ENCODE measurements around the gene LRRC53. TPM values are rescaled to one million over a fixed set of nuclear protein-coding genes. Genes with fewer than 3 reads are reported as not detected.

The LRRC53 gene
- total RNA-seq, 2 experiments from 2014 or later = not detected

- Mint-ChIP-seq H3K4me1 (no peaks in the 10 kb centered on the region), H3K4me3 (no peak overlapping the region), H3K27ac (no peak overlapping the region), H3K9me3 (no peaks in the 10 kb centered on the region), H3K27me3 (no peaks in the 10 kb centered on the region), H3K36me3 (ENCODE audit: low read depth) (no peaks in the 10 kb centered on the region)
- ChIA-PET POLR2A (no interaction called here), CTCF (no interaction called here)
- no peak for DNase-seq
Measured at GRCh38 chr1:74508449-74508848, 4.0 kb downstream of the LRRC53 start.

GRCh38 chr1:74505928-74506710 is 6.3 kb downstream of the LRRC53 start:
- H3K4me3 Mint-ChIP-seq = no peak overlapping the region
- ChIA-PET POLR2A (no interaction called here), CTCF (no interaction called here)
- H3K36me3 Mint-ChIP-seq (ENCODE audit: low read depth) = no peaks in the 10 kb centered on the region
- no peak overlapping the region for H3K27ac Mint-ChIP-seq
- no peak for DNase-seq
- H3K27me3 Mint-ChIP-seq = no peaks in the 10 kb centered on the region
- H3K9me3 Mint-ChIP-seq = no peaks in the 10 kb centered on the region
- no peaks in the 10 kb centered on the region for H3K4me1 Mint-ChIP-seq

DNA sequence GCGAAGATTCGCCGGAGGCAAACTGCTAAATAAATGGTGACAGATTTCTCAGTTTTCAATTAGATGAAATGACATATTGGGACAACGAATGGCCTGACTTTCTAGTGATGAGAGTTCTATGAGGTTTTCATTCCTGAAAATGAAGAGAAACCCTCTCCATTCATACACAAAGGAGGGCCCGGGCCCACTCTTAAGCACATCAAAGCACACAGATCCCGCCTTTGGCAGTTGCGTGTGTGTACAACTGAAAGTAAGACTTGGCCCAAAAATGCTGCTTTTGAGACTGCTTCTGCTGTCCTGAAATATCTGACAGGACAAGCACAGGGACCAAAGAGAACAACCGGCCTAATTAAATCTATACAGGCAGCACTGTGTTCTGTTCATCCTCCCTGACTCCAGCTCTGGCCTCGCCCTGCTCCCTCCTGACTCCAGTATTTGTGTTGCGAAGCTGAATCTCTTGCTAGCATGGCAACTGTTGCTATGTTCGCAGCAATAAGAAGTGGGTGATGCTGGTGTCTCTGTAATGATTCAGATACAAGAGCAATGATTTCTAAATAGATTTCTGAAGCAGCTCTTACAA is 7.4 kb downstream of the LRRC53 start:
- Mint-ChIP-seq H3K27ac (no peak overlapping the region), H3K36me3 (ENCODE audit: low read depth) (no peaks in the 10 kb centered on the region), H3K4me3 (no peak overlapping the region), H3K4me1 (no peaks in the 10 kb centered on the region), H3K9me3 (no peaks in the 10 kb centered on the region), H3K27me3 (no peaks in the 10 kb centered on the region)
- no peak for DNase-seq
- CTCF ChIA-PET = no interaction called here
- POLR2A ChIA-PET = no interaction called here

DNA sequence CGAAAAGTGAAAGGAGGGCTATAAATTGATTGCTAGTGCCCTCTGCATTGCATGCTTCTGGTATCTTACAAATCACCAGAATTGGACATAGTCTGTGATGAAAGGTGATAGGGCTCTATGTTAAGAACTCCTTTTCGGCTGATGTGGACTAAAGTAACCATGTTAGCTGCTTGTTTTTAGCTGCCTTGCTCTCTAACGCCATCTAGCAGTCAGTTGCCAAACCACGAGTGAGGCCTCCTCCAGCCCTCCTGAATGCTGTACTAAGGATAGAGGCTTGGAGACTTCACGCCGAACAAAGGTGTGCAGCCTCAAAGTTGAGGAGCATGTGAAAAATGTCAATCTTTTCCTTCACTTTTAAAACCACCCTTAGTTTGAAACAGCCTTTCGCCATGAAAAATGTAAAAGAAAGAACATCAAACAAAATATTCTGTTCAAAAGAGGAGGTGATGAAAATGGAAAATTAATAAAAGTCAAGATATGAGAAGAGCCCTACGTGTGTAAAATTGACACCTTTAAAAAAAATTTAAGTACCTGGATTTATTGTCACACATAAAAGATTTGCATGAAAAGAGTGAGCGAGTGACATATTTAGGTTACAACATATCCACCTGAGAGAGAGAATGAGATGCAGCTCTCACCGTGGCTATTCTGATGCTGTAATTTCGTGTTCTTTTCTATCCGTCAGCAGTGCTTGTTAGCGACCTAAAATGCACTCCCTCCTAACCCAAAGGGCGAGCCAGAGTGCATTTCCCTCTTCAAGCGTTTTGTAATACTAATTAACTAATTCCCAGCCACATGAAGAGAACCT is 8.1 kb downstream of the LRRC53 start:
- H3K27ac Mint-ChIP-seq = no peak overlapping the region
- POLR2A ChIA-PET = no interaction called here
- H3K36me3 Mint-ChIP-seq (ENCODE audit: low read depth) = no peaks in the 10 kb centered on the region
- no peak overlapping the region for H3K4me3 Mint-ChIP-seq
- H3K27me3 Mint-ChIP-seq = no peaks in the 10 kb centered on the region
- no peaks in the 10 kb centered on the region for H3K4me1 Mint-ChIP-seq
- CTCF ChIA-PET = interaction anchor here (0.7 to 1.5 kb wide), 6 partner anchors 9 to 187 kb away, joined by 3 read pairs; no protein-coding TSS in a partner anchor
- peak; percentile 47 for DNase-seq
- no peaks in the 10 kb centered on the region for H3K9me3 Mint-ChIP-seq

GRCh38 chr1:74502858-74503257 is 9.6 kb downstream of the LRRC53 start:
- no peaks in the 10 kb centered on the region for H3K4me1 Mint-ChIP-seq
- ChIA-PET CTCF (interaction anchor here (0.7 to 0.8 kb wide), 2 partner anchors 22 to 182 kb away, joined by 3 read pairs; no protein-coding TSS in a partner anchor), POLR2A (no interaction called here)
- H3K9me3 Mint-ChIP-seq = no peaks in the 10 kb centered on the region
- no peak overlapping the region for H3K4me3 Mint-ChIP-seq
- H3K36me3 Mint-ChIP-seq (ENCODE audit: low read depth) = no peaks in the 10 kb centered on the region
- no peak overlapping the region for H3K27ac Mint-ChIP-seq
- peaks cover 1% of the 10 kb centered on the region for H3K27me3 Mint-ChIP-seq
- DNase-seq = no peak

DNA sequence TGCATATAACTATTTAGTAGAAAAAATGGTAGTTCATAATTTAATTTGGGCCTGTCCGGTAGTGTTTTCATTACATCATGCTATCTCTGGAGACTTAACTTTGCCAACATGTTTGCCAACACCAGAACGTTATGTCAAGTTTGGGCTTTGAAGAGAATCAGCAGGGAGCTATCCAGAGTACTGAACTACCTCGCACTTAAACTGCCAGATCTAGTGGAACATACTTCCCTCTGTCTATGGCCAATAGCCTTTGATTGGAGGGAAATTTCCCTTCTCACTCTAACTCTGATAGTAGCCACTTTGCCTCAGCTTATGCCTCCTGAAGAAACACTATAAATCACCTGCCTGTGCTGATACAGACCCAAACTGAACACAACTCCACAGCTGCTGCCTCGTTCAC is 10.0 kb downstream of the LRRC53 start:
- Mint-ChIP-seq H3K4me1 (no peaks in the 10 kb centered on the region), H3K4me3 (no peak overlapping the region), H3K9me3 (no peaks in the 10 kb centered on the region), H3K36me3 (ENCODE audit: low read depth) (no peaks in the 10 kb centered on the region), H3K27ac (no peak overlapping the region), H3K27me3 (peaks cover 1% of the 10 kb centered on the region)
- POLR2A ChIA-PET = no interaction called here
- DNase-seq = no peak
- CTCF ChIA-PET = interaction anchor here (0.7 kb wide), 1 partner anchor 182 kb away, joined by 3 read pairs; no protein-coding TSS in a partner anchor

GRCh38 chr1:74498901-74499300 is 13.5 kb downstream of the LRRC53 start:
- Mint-ChIP-seq H3K9me3 (no peaks in the 10 kb centered on the region), H3K27ac (no peak overlapping the region), H3K4me3 (no peak overlapping the region), H3K4me1 (no peaks in the 10 kb centered on the region), H3K27me3 (peaks cover 1% of the 10 kb centered on the region), H3K36me3 (ENCODE audit: low read depth) (no peaks in the 10 kb centered on the region)
- DNase-seq = no peak
- CTCF ChIA-PET = no interaction called here
- POLR2A ChIA-PET = no interaction called here

DNA sequence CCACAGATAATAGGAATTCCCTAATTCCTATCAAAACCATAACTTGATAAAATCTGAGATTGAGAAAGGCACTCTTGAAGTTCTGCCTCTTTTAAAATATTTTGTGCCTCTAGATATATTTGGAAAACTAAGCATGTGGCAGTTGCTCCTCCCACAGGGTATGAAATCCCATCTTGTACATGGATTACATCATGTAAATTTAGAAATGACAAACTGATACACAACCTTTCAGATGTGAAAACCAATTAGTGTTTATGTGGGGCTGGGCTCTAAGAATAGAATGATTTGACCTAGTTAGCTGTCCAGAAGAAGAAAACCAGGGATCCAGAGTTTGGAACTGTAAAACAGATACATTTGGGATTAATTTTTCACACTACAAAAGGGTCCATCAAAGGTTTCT is 15.7 kb downstream of the LRRC53 start:
- Mint-ChIP-seq H3K36me3 (ENCODE audit: low read depth) (no peaks in the 10 kb centered on the region), H3K4me3 (no peak overlapping the region), H3K27me3 (peaks cover 1% of the 10 kb centered on the region), H3K9me3 (no peaks in the 10 kb centered on the region), H3K27ac (no peak overlapping the region), H3K4me1 (no peaks in the 10 kb centered on the region)
- no peak for DNase-seq
- CTCF ChIA-PET = no interaction called here
- POLR2A ChIA-PET = no interaction called here

GRCh38 chr1:74486036-74486435 is 26.4 kb downstream of the LRRC53 start:
- ChIA-PET POLR2A (no interaction called here), CTCF (no interaction called here)
- Mint-ChIP-seq H3K9me3 (no peaks in the 10 kb centered on the region), H3K4me3 (no peak overlapping the region), H3K36me3 (ENCODE audit: low read depth) (no peaks in the 10 kb centered on the region), H3K27me3 (no peaks in the 10 kb centered on the region), H3K27ac (no peak overlapping the region), H3K4me1 (no peaks in the 10 kb centered on the region)
- DNase-seq = no peak

DNA sequence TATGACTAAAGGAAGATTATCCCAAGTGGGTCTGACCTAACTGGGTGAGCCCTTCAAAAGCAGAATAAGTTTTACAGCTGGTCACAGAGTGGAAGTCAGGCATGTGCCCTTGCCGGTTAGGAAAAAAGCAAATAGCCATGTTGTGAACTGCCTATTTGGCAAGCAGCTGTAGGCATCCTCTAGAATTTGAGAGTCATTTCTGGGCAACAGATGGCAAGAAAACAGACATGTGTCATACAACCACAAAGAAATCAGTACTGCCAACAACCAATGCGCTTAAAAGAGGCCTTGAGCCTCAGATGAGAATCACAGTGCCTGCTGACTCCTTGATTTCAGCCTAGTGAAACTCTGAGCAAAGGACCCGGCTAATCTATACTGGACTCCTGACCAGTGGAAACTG is 26.8 kb downstream of the LRRC53 start:
- H3K36me3 Mint-ChIP-seq (ENCODE audit: low read depth) = no peaks in the 10 kb centered on the region
- ChIA-PET CTCF (no interaction called here), POLR2A (no interaction called here)
- no peak for DNase-seq
- no peak overlapping the region for H3K4me3 Mint-ChIP-seq
- H3K9me3 Mint-ChIP-seq = no peaks in the 10 kb centered on the region
- H3K27me3 Mint-ChIP-seq = no peaks in the 10 kb centered on the region
- H3K4me1 Mint-ChIP-seq = no peaks in the 10 kb centered on the region
- no peak overlapping the region for H3K27ac Mint-ChIP-seq

- no peaks in the 10 kb centered on the region for H3K4me1 Mint-ChIP-seq
- H3K27ac Mint-ChIP-seq = no peak overlapping the region
- no peak for DNase-seq
- no peak overlapping the region for H3K4me3 Mint-ChIP-seq
- ChIA-PET CTCF (no interaction called here), POLR2A (no interaction called here)
- H3K27me3 Mint-ChIP-seq = no peaks in the 10 kb centered on the region
- no peaks in the 10 kb centered on the region for H3K36me3 Mint-ChIP-seq (ENCODE audit: low read depth)
- no peaks in the 10 kb centered on the region for H3K9me3 Mint-ChIP-seq
Measured at GRCh38 chr1:74481607-74482006, 30.8 kb downstream of the LRRC53 start.

GRCh38 chr1:74480068-74480467 is 32.3 kb downstream of the LRRC53 start:
- no peaks in the 10 kb centered on the region for H3K4me1 Mint-ChIP-seq
- no peaks in the 10 kb centered on the region for H3K9me3 Mint-ChIP-seq
- no peak for DNase-seq
- no peak overlapping the region for H3K27ac Mint-ChIP-seq
- POLR2A ChIA-PET = no interaction called here
- H3K36me3 Mint-ChIP-seq (ENCODE audit: low read depth) = no peaks in the 10 kb centered on the region
- H3K4me3 Mint-ChIP-seq = no peak overlapping the region
- no peaks in the 10 kb centered on the region for H3K27me3 Mint-ChIP-seq
- CTCF ChIA-PET = no interaction called here

DNA sequence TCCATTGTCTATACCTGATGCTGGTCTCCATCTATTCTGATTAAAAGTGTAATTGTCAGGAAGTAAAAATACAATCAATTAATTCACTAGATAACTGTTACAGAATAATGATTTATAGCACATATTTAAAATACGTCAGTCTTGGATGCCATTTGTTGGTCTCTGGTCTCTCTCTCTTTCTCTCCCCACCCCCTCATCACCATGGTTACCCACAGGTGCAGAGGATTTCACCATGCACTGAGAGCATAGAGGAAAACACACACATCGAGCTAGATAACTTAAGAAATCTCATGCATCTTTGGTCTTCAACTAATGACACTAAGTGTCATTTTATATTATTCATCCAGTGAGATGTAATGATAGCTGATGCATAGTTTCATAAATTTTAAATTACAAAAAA is 33.4 kb downstream of the LRRC53 start:
- Mint-ChIP-seq H3K9me3 (no peaks in the 10 kb centered on the region), H3K4me3 (no peak overlapping the region), H3K27ac (no peak overlapping the region), H3K27me3 (no peaks in the 10 kb centered on the region), H3K36me3 (ENCODE audit: low read depth) (no peaks in the 10 kb centered on the region), H3K4me1 (no peaks in the 10 kb centered on the region)
- no peak for DNase-seq
- CTCF ChIA-PET = no interaction called here
- POLR2A ChIA-PET = no interaction called here
